ENCODE results near the gene KDF1. TPM values are rescaled to one million over a fixed set of nuclear protein-coding genes. Genes with fewer than 3 reads are reported as not detected.
"Not testable (repeated sequence)": the region's sequence is repeated elsewhere in the genome, so short reads cannot be mapped to it uniquely, and the experiment has no call there.

The KDF1 gene
- total RNA-seq, 1 donor from 2014 or later, result 7.4 TPM

DNA sequence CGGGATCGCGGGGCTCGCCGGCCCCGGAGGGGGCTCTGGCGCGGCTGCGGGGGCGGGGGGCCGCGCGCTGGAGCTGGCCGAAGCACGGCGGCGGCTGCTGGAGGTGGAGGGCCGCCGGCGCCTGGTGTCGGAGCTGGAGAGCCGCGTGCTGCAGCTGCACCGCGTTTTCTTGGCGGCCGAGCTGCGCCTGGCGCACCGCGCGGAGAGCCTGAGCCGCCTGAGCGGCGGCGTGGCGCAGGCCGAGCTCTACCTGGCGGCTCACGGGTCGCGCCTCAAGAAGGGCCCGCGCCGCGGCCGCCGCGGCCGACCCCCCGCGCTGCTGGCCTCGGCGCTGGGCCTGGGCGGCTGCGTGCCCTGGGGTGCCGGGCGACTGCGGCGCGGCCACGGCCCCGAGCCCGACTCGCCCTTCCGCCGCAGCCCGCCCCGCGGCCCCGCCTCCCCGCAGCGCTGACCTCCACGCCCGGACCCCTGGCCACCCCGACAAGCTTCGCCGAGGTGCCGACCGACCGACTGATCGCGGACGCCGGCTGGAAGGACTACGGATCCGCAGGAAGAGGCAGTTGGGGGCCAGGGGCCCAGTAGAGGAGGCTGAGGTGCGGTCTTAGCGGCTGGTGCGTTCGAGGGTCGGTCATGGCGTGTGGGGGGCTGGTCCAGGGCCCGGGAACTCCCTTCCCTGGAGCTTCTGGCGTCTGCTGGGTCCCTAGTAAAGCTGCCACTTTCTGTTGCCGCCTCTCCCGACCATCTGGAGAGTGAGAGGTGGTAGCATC lies 33.9 kb upstream of the KDF1 start:
- Histone ChIP-seq H3K27ac (peak overlapping the region; percentile 82), H3K27me3 (no peaks in the 10 kb centered on the region), H3K9me3 (no peaks in the 10 kb centered on the region), H3K4me3 (peak overlapping the region; percentile 76 to 89), H3K4me1 (peaks cover 57% of the 10 kb centered on the region), H3K36me3 (no peaks in the 10 kb centered on the region)
- intact Hi-C loops (cut with DNase I), result no loop called here
- TF ChIP-seq, protein P1, sequence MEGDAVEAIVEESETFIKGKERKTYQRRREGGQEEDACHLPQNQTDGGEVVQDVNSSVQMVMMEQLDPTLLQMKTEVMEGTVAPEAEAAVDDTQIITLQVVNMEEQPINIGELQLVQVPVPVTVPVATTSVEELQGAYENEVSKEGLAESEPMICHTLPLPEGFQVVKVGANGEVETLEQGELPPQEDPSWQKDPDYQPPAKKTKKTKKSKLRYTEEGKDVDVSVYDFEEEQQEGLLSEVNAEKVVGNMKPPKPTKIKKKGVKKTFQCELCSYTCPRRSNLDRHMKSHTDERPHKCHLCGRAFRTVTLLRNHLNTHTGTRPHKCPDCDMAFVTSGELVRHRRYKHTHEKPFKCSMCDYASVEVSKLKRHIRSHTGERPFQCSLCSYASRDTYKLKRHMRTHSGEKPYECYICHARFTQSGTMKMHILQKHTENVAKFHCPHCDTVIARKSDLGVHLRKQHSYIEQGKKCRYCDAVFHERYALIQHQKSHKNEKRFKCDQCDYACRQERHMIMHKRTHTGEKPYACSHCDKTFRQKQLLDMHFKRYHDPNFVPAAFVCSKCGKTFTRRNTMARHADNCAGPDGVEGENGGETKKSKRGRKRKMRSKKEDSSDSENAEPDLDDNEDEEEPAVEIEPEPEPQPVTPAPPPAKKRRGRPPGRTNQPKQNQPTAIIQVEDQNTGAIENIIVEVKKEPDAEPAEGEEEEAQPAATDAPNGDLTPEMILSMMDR (IDR thresholded peaks at IDR 0.05), result no peak
- TF ChIP-seq POLR2AphosphoS5 (IDR thresholded peaks at IDR 0.05; ENCODE audit: insufficient read depth in 1 of 2, low read depth in 1 of 2) (no peak), POLR2A (IDR thresholded peaks at IDR 0.05) (no peak)
- no peak for DNase-seq (ENCODE audit: extremely low spot score in 2 of 2)

DNA sequence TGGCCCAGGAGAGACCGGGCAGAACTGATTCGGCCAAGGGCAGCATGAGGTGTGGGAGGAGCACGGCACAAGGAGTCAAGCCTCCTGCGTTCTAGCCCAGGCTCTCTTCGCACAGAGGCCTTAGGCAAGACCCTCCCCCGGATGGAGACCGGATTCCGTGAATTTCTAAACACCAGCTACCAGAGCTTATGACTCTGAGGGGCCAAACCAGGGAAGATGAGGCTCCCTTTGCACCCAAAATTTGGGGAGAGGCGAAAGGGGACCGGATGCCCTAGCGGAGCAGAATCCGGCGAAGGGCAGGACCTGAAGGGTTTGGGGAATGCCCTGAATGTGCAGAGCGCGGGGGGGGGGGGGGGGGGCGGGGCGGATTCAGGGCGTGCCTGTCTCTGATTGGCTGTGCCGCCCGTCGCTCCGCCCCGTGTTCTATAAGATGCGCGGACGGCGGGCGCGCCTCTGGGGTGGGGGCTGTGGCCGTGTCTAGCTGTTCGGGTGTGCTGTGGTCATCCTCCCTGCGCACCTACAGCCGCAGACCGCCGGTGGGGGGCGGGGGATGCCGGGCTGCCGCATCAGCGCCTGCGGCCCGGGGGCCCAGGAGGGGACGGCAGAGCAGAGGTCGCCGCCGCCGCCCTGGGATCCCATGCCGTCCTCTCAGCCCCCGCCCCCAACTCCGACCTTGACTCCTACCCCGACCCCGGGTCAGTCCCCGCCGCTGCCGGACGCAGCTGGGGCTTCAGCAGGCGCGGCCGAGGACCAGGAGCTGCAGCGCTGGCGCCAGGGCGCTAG lies 33.2 kb upstream of the KDF1 start, which contains the start of gene TRNP1:
Gene TRNP1, plus strand, starts transcription at position 456 of the 783 bp plus-strand sequence. Its CDS starts 95 bp downstream, at position 551.
- TF ChIP-seq POLR2AphosphoS5 (IDR thresholded peaks at IDR 0.05; ENCODE audit: insufficient read depth in 1 of 2, low read depth in 1 of 2), result peak in 1 of 2 donors; percentile 79
- TF ChIP-seq POLR2A (IDR thresholded peaks at IDR 0.05), result peak in 1 of 2 donors; percentile 92
- TF ChIP-seq, protein P1 (IDR thresholded peaks at IDR 0.05), result no peak
- DNase-seq (ENCODE audit: extremely low spot score in 2 of 2), result no peak
- Histone ChIP-seq H3K27ac (peak within 1 kb of the TSS; percentile 82), H3K9me3 (no peaks in the 10 kb centered on the region), H3K27me3 (no peaks in the 10 kb centered on the region), H3K4me3 (peak within 1 kb of the TSS; percentile 76 to 89), H3K36me3 (no peaks in the 10 kb centered on the region), H3K4me1 (peaks cover 49% of the 10 kb centered on the region)
- intact Hi-C loops (cut with DNase I), result no loop called here

DNA sequence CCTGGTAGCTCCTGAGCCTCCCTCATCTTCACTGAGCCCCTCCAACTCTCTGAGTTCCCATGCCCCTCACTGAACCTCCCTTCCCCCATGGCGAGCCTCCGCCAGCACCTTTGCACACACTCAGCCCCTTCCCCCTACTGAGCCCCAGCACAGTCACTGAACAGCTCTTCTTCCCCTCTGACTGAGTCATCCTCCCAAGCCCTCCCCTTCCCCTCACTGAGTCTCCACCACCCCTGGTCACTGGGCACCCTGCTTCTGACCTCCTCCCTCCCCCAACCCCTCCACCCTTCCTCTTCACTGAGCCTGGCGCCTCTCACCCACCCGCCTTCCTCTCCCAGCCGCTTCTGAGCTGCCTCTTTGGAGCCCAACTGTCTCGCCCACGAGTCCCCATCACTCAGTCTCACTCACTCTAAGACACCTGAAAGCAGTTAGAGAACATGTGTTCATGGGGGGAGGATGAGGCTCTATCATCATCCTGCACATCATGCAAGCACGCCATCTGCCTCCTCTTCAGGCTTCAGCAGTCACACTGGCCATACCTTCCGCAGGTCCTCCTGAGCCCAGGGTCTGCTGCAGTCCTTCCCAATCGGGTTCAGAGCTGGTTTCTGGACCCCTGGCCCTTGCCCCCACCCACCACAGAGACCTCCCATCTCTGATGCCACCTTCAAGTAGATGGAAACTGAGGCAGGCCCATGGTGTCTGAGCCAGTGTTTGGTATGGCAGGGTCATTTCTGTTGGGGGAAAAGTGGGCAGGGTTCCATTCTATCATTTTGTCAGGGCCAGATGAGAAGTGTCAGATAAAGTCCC lies 31.2 kb upstream of the KDF1 start:
- H3K36me3 ChIP-seq, result no peaks in the 10 kb centered on the region
- no peak for DNase-seq (ENCODE audit: extremely low spot score in 2 of 2)
- H3K27ac ChIP-seq, result no peak overlapping the region
- TF ChIP-seq POLR2AphosphoS5 (IDR thresholded peaks at IDR 0.05; ENCODE audit: insufficient read depth in 1 of 2, low read depth in 1 of 2) (no peak), POLR2A (IDR thresholded peaks at IDR 0.05) (no peak)
- TF ChIP-seq, protein P1 (IDR thresholded peaks at IDR 0.05), result no peak
- no peaks in the 10 kb centered on the region for H3K27me3 ChIP-seq
- H3K4me3 ChIP-seq, result no peak overlapping the region
- no peaks in the 10 kb centered on the region for H3K9me3 ChIP-seq
- H3K4me1 ChIP-seq, result peaks cover 30% of the 10 kb centered on the region
- intact Hi-C loops (cut with DNase I), result no loop called here

DNA sequence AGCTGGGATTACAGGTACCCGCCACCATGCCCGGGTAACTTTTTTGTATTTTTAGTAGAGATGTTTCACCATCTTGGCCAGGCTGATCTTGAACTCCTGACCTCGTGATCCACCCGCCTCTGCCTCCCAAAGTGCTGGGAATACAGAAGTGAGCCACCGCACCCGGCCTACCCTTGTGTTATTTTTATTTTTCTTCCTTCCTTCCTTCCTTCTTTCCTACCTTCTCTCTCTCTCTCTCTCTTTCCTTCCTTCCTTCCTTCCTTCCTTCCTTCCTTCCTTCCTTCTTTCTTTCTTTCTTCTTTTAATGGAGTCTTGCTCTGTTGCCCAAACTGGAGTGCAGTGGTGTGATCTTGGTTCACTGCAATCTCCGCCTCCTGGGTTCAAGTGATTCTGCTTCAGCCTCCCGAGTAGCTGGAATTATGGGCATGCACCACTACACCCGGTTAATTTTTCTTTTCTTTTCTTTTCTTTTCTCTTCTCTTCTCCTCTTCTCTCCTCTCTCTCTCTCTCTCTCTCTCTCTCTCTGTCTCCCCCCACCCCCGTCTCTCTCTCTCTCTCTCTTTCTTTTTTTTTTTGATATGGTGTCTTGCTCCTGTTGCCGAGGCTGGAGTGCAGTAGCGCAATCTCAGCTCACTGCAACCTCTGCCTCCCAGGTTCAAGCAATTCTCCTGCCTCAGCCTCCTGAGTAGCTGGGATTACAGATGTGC lies 29.3 kb upstream of the KDF1 start:
- H3K27ac ChIP-seq; H3K4me3 ChIP-seq; H3K27me3 ChIP-seq; H3K9me3 ChIP-seq; intact Hi-C loops (cut with DNase I); H3K36me3 ChIP-seq; DNase-seq (ENCODE audit: extremely low spot score in 2 of 2): not testable (repeated sequence)
- H3K4me1 ChIP-seq, result peaks cover 10% of the 10 kb centered on the region

DNA sequence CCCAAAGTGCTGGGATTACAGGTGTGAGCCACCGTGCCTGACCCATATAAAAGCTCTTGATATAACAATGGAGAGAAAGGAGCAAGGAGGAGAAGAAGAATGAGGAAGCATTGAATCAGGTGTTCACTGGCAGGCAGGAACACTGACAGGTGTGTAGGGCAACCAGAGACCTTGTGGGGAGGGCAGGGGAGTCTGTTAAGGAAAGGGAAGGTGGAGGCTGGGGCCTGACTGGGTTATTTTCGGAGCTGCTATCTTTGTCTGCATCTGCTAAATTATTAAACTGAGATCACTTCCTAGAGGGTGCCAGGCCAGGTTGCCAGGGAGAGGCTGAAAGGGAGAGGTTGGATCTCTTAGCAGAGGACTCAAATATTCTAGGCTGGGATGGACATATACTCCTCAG lies 26.4 kb upstream of the KDF1 start:
- no peaks in the 10 kb centered on the region for H3K4me1 ChIP-seq
- no peak overlapping the region for H3K27ac ChIP-seq
- no peaks in the 10 kb centered on the region for H3K9me3 ChIP-seq
- DNase-seq (ENCODE audit: extremely low spot score in 2 of 2), result no peak
- intact Hi-C loops (cut with DNase I), result no loop called here
- no peaks in the 10 kb centered on the region for H3K36me3 ChIP-seq
- no peak for TF ChIP-seq POLR2AphosphoS5 (IDR thresholded peaks at IDR 0.05; ENCODE audit: insufficient read depth in 1 of 2, low read depth in 1 of 2)
- H3K27me3 ChIP-seq, result no peaks in the 10 kb centered on the region
- no peak overlapping the region for H3K4me3 ChIP-seq

Data from vagina (tissue), 2 donors.